ENCODE measurements around the gene MRTO4. TPM values are rescaled to one million over a fixed set of nuclear protein-coding genes. Genes with fewer than 3 reads are reported as not detected.
"Not testable (repeated sequence)": the region's sequence is repeated elsewhere in the genome, so short reads cannot be mapped to it uniquely, and the experiment has no call there.

The MRTO4 gene
- total and polyA plus RNA-seq, 10 of the 15 experiments (the other 5 are each of a cell fraction or from before 2014, with no cell fraction given) = 43.5 to 99.5 (median 69.7) TPM

DNA sequence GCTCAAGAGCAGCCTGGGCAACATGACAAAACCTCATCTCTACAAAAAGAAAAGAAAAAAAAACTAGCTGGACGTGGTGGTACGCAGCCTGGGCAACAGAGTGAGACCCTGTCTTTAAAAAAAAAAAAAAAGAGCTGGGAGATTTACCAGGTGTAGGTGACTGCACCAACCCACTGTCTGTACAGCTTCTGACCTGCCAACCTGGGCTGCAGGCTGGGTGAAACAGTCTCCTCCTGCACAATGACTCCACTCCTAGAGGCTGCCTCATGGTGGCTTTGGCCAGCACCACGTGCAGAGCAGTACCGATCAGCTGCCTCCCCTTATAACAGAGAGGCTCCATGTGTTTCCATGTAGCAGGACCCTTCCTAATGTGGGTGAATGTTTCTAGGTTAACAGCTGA, 3.7 kb downstream of the MRTO4 start:
- in situ Hi-C loops (cut with MboI) (no loop called here), intact Hi-C loops (cut with micrococcal nuclease; ENCODE audit: unreplicated experiment) (no loop called here)
- no peak overlapping the region for H3K4me3 ChIP-seq
- H3K27ac ChIP-seq (ENCODE audit: control insufficient read depth, insufficient read depth) = no peak overlapping the region
- H3K4me2 ChIP-seq (ENCODE audit: control insufficient read depth, insufficient read depth) = no peak overlapping the region
- no peaks in the 10 kb centered on the region for H3K9me3 ChIP-seq (replicated peaks; ENCODE audit: control insufficient read depth, insufficient read depth, low read length)
- SMC1A ChIA-PET (ENCODE audit: uncharacterized antibody, unreplicated experiment) = interaction anchor here (0.6 kb wide), 1 partner anchor 38 kb away, joined by 3 read pairs; no protein-coding TSS in a partner anchor
- RAD21 ChIA-PET (ENCODE audit: unreplicated experiment) = no interaction called here
- H3K4me1 ChIP-seq (ENCODE audit: control insufficient read depth, insufficient read depth, low read length) = peaks cover 6% of the 10 kb centered on the region
- no peak overlapping the region for H3K9ac ChIP-seq (ENCODE audit: control insufficient read depth, insufficient read depth, low read length)
- H3K36me3 ChIP-seq (ENCODE audit: control insufficient read depth in 2 of 2, insufficient read depth in 2 of 2, low read length in 1 of 2) = peaks cover 28% of the 10 kb centered on the region in 2 experiments
- H3K27me3 ChIP-seq (replicated peaks in 1 of 2; ENCODE audit: control insufficient read depth in 2 of 2, insufficient read depth in 2 of 2, low read length in 1 of 2) = no peaks in the 10 kb centered on the region
- TF ChIP-seq STAT1 (conservative IDR thresholded peaks at IDR 0.05) (no peak), SIX5 (IDR thresholded peaks at IDR 0.05; ENCODE audit: low read depth, low read length, severe bottlenecking) (no peak), NBN (IDR thresholded peaks at IDR 0.05) (no peak), ZZZ3 (IDR thresholded peaks at IDR 0.05; ENCODE audit: control insufficient read depth, insufficient read length, low read depth) (no peak)
- TF ChIP-seq, protein P1, sequence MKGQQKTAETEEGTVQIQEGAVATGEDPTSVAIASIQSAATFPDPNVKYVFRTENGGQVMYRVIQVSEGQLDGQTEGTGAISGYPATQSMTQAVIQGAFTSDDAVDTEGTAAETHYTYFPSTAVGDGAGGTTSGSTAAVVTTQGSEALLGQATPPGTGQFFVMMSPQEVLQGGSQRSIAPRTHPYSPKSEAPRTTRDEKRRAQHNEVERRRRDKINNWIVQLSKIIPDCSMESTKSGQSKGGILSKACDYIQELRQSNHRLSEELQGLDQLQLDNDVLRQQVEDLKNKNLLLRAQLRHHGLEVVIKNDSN (IDR thresholded peaks at IDR 0.05; ENCODE audit: borderline replicate concordance, extremely low read length, insufficient read depth, low read depth, low read length) = no peak
- no peak overlapping the region for H2AFZ ChIP-seq (ENCODE audit: control insufficient read depth, low read depth, low read length)
- BruUV-seq (replicated peaks) = no TSS peak
- ATAC-seq (no peak), FAIRE-seq (no peak), DNase-seq (ENCODE audit: low read depth, low spot score) (no peak)
- peaks cover 48% of the 10 kb centered on the region for H3K79me2 ChIP-seq (ENCODE audit: control insufficient read depth, insufficient read depth, low read length)
- CTCF ChIA-PET = no interaction called here
- peaks cover 3% of the 10 kb centered on the region; the same call in 1 of the 2 replicates for H4K20me1 ChIP-seq (ENCODE audit: control insufficient read depth, insufficient read depth)
- whole genome bisulfite sequencing (ENCODE audit: insufficient coverage, insufficient replicate concordance, low lambda C conversion rate, missing lambda C conversion rate) = 89% methylated on average over 2 of the region's 4 CpGs
- POLR2A ChIA-PET = interaction anchor here (0.6 kb wide), 1 partner anchor 55 kb away, joined by 3 read pairs; no protein-coding TSS in a partner anchor

DNA sequence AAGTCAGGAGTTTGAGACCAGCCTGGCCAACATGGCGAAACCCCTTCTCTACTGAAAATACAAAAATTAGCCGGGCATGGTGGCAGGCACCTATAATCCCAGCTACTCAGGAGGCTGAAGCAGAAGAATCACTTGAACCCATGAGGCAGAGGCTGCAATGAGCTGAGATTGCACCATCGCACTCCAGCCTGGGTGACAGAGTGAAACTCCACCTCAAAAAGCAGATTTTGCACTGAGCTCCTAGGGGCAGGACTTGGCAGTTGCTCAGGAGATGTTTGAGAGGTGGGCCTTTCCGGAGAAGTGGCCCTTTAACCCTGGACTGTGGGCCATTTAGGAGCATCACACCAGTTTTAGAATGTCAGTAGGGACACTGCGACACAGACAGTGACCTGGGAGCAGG, 4.7 kb downstream of the MRTO4 start:
- intact Hi-C loops (cut with micrococcal nuclease; ENCODE audit: unreplicated experiment); H3K9me3 ChIP-seq (replicated peaks; ENCODE audit: control insufficient read depth, insufficient read depth, low read length); SMC1A ChIA-PET (ENCODE audit: uncharacterized antibody, unreplicated experiment); H3K27ac ChIP-seq (ENCODE audit: control insufficient read depth, insufficient read depth); in situ Hi-C loops (cut with MboI); H3K4me3 ChIP-seq; CTCF ChIA-PET; POLR2A ChIA-PET; H2AFZ ChIP-seq (ENCODE audit: control insufficient read depth, low read depth, low read length); H3K4me1 ChIP-seq (ENCODE audit: control insufficient read depth, insufficient read depth, low read length); H3K27me3 ChIP-seq (replicated peaks in 1 of 2; ENCODE audit: control insufficient read depth in 2 of 2, insufficient read depth in 2 of 2, low read length in 1 of 2); ATAC-seq; H3K9ac ChIP-seq (ENCODE audit: control insufficient read depth, insufficient read depth, low read length); H3K4me2 ChIP-seq (ENCODE audit: control insufficient read depth, insufficient read depth); BruUV-seq (replicated peaks); FAIRE-seq; H4K20me1 ChIP-seq (ENCODE audit: control insufficient read depth, insufficient read depth); DNase-seq (ENCODE audit: low read depth, low spot score); RAD21 ChIA-PET (ENCODE audit: unreplicated experiment): not testable (repeated sequence)
- WGBS (ENCODE audit: insufficient coverage, insufficient replicate concordance, low lambda C conversion rate, missing lambda C conversion rate) = 100% methylated on average over 5 of the region's 5 CpGs
- Histone ChIP-seq H3K36me3 (ENCODE audit: control insufficient read depth in 2 of 2, insufficient read depth in 2 of 2, low read length in 1 of 2) (peaks cover 33 to 34% of the 10 kb centered on the region in 2 experiments), H3K79me2 (ENCODE audit: control insufficient read depth, insufficient read depth, low read length) (peaks cover 37% of the 10 kb centered on the region)

Measured in GM12878 (cell line).